HCT116 (cell line): ENCODE results near the gene MSI2. TPM values are rescaled to one million over a fixed set of nuclear protein-coding genes. Genes with fewer than 3 reads are reported as not detected.

Experiments used
- ATAC-seq: fragments of 200-7000 bp; cut with Tn5 transposase; 2 replicates; pipeline ENCODE4 v1.9.1; 2020; ENCODE audit warnings: mild to moderate bottlenecking, moderate library complexity
- BruUV-seq: library from RNA; stranded (reverse); fragments of 400-500 nt; replicated peaks from 2 replicates; lab custom pipeline; 2021; lab: Mats Ljungman, UMichigan
- CTCF ChIA-PET: fragments of 300-600 bp; sonication (Branson Sonifier 250); formaldehyde crosslinking; loops from one replicate; lab custom pipeline; 2021; ENCODE audit warnings: antibody characterized with exemption; lab: Charles Lee
- POLR2A ChIA-PET: fragments of 300-600, 350-600 bp; sonication (Branson Sonifier 250); formaldehyde crosslinking; loops from one replicate; lab custom pipeline; 2021; ENCODE audit warnings: antibody characterized with exemption; lab: Charles Lee
- RAD21 ChIA-PET, 2 experiments: fragments of 300-600 bp; sonication (Branson Sonifier 250); formaldehyde crosslinking; loops; one replicate each; lab custom pipeline; 2023; ENCODE audit warnings: low total read pairs in 2 of 2; ENCODE audit not compliant: uncharacterized antibody in 2 of 2, unreplicated experiment in 2 of 2, low non-redundant PET in 1 of 2; lab: Charles Lee
- DNase-seq: peaks from one replicate; pipeline ENCODE4 v3.0.0-alpha.2; 2010; ENCODE audit warnings: low read depth, low spot score
- H2AFZ ChIP-seq: fragments of 200-600 bp; shearing (Covaris generic), sonication (generic); 2 replicates; pipeline ENCODE4 v1.6.1; 2017; ENCODE audit warnings: low read depth, mixed run types, mixed read lengths, antibody characterized with exemption, low read length; ENCODE audit not compliant: poor library complexity, severe bottlenecking
- H3K27ac ChIP-seq: 2 replicates; pipeline ENCODE4 v1.5.1; 2012; ENCODE audit warnings: low read depth, low read length
- H3K27me3 ChIP-seq: fragments of 200-600 bp; sonication (generic); 2 replicates; pipeline ENCODE4 v1.6.1; 2016; ENCODE audit warnings: mixed run types, low read length, mixed read lengths; ENCODE audit not compliant: insufficient read depth
- H3K36me3 ChIP-seq, 2 experiments: fragments of 200-500 bp in 1 of 2; fragments of 200-600 bp in 1 of 2; sonication (Bioruptor generic) in 1 of 2; sonication (generic) in 1 of 2; 2 replicates each; pipeline versions ENCODE4 v1.5.1 to v1.6.1; 2014 to 2016; ENCODE audit warnings: low read length in 2 of 2, inconsistent platforms in 1 of 2, mixed read lengths in 1 of 2, mixed run types in 1 of 2; ENCODE audit not compliant: insufficient read depth in 2 of 2, control insufficient read depth in 1 of 2
- H3K4me1 ChIP-seq, 2 experiments: fragments of 200-600 bp in 1 of 2; sonication (generic) in 1 of 2; 2 replicates each; pipeline versions ENCODE4 v1.5.1 to v1.6.1; 2012 to 2017; ENCODE audit warnings: low read length in 2 of 2, inconsistent platforms in 1 of 2, mild to moderate bottlenecking in 1 of 2, mixed read lengths in 1 of 2, mixed run types in 1 of 2, moderate library complexity in 1 of 2; ENCODE audit not compliant: insufficient read depth in 2 of 2, control insufficient read depth in 1 of 2
- H3K4me2 ChIP-seq: fragments of 200-600 bp; sonication (generic); 2 replicates; pipeline ENCODE4 v1.6.1; 2017; ENCODE audit warnings: mixed run types, low read length, mixed read lengths
- H3K4me3 ChIP-seq, 2 experiments: fragments of 200-600 bp in 1 of 2; sonication (generic) in 1 of 2; replicated peaks in 1 of 2; 2 replicates each; pipeline ENCODE4 v1.5.1; 2011 to 2016; ENCODE audit warnings: low read length in 2 of 2, control low read depth in 1 of 2, low read depth in 1 of 2, mild to moderate bottlenecking in 1 of 2, mixed read lengths in 1 of 2, mixed run types in 1 of 2
- H3K79me2 ChIP-seq: fragments of 200-600 bp; sonication (generic); 2 replicates; pipeline ENCODE4 v1.6.1; 2017; ENCODE audit warnings: mild to moderate bottlenecking, mixed run types, low read length, moderate library complexity, mixed read lengths; ENCODE audit not compliant: insufficient read depth
- H3K9ac ChIP-seq: fragments of 200-600 bp; sonication (generic); 2 replicates; pipeline ENCODE4 v1.6.1; 2016; ENCODE audit warnings: low read length, mixed read lengths
- H3K9me2 ChIP-seq: fragments of 200-600 bp; sonication (generic), shearing (Covaris generic); 2 replicates; pipeline ENCODE4 v1.6.1; 2017; ENCODE audit warnings: mixed run types, mild to moderate bottlenecking, moderate library complexity; ENCODE audit not compliant: insufficient read depth
- H3K9me3 ChIP-seq, 2 experiments: fragments of 200-500 bp in 1 of 2; fragments of 200-600 bp in 1 of 2; sonication (Bioruptor generic) in 1 of 2; sonication (generic) in 1 of 2; 2 replicates each; pipeline ENCODE4 v1.6.1; 2014 to 2017; ENCODE audit warnings: low read length in 2 of 2, mixed read lengths in 2 of 2, inconsistent platforms in 1 of 2, low read depth in 1 of 2, mild to moderate bottlenecking in 1 of 2, mixed run types in 1 of 2, moderate library complexity in 1 of 2; ENCODE audit not compliant: control insufficient read depth in 1 of 2, insufficient read depth in 1 of 2
- H4K20me1 ChIP-seq: fragments of 200-600 bp; sonication (generic), shearing (Covaris generic); 2 replicates; pipeline ENCODE4 v1.6.1; 2017; ENCODE audit warnings: mixed run types, mild to moderate bottlenecking, moderate library complexity; ENCODE audit not compliant: insufficient read depth
- ATF3 ChIP-seq: IDR thresholded peaks from 2 replicates; pipeline ENCODE4 v1.6.1; 2012
- CBX3 ChIP-seq: IDR thresholded peaks from 2 replicates; pipeline ENCODE4 v1.6.1; 2012; ENCODE audit warnings: low read depth
- CEBPB ChIP-seq: IDR thresholded peaks from 2 replicates; pipeline ENCODE4 v1.6.1; 2012; ENCODE audit warnings: low read depth
- CTCF ChIP-seq, 3 experiments: fragments of 200-600 bp in 1 of 3; sonication (generic) in 1 of 3; IDR thresholded peaks in 2 of 3; conservative IDR thresholded peaks in 1 of 3; 2 replicates each; pipeline ENCODE4 v1.5.1; 2012 to 2017; ENCODE audit warnings: low read depth in 2 of 3, low read length in 2 of 3, antibody characterized with exemption in 1 of 3, borderline replicate concordance in 1 of 3, control low read depth in 1 of 3, mild to moderate bottlenecking in 1 of 3, mixed read lengths in 1 of 3, mixed run types in 1 of 3, moderate library complexity in 1 of 3; ENCODE audit not compliant: insufficient read depth in 1 of 3
- EGR1 ChIP-seq: IDR thresholded peaks from 2 replicates; pipeline ENCODE4 v1.6.1; 2012; ENCODE audit warnings: low read depth
- EZH2 ChIP-seq: fragments of 200-600 bp; sonication (generic); IDR thresholded peaks from 2 replicates; pipeline ENCODE4 v1.6.1; 2017; ENCODE audit warnings: antibody characterized with exemption, mixed run types
- FOSL1 ChIP-seq: IDR thresholded peaks from 2 replicates; pipeline ENCODE4 v1.6.1; 2012; ENCODE audit warnings: low read depth
- JUND ChIP-seq: IDR thresholded peaks from 2 replicates; pipeline ENCODE4 v1.6.1; 2012
- POLR2A ChIP-seq: IDR thresholded peaks from 2 replicates; pipeline ENCODE4 v1.7.0; 2011; ENCODE audit warnings: borderline replicate concordance; ENCODE audit not compliant: insufficient read depth, insufficient read length; ENCODE audit errors: extremely low read depth
- RAD21 ChIP-seq: IDR thresholded peaks from 2 replicates; pipeline ENCODE4 v1.6.1; 2012; ENCODE audit warnings: low read depth, mild to moderate bottlenecking
- SIN3A ChIP-seq: IDR thresholded peaks from 2 replicates; pipeline ENCODE4 v1.6.1; 2012; ENCODE audit warnings: low read depth
- SP1 ChIP-seq: IDR thresholded peaks from 2 replicates; pipeline ENCODE4 v1.6.1; 2012; ENCODE audit warnings: low read depth
- SRF ChIP-seq: IDR thresholded peaks from 2 replicates; pipeline ENCODE4 v1.6.1; 2012; ENCODE audit warnings: low read depth
- TCF7L2 ChIP-seq: IDR thresholded peaks from 2 replicates; pipeline ENCODE4 v1.7.0; 2011; ENCODE audit warnings: borderline replicate concordance, inconsistent platforms; ENCODE audit not compliant: insufficient read depth, insufficient read length; ENCODE audit errors: extremely low read depth
- YY1 ChIP-seq: IDR thresholded peaks from 2 replicates; pipeline ENCODE4 v1.6.1; 2011; ENCODE audit warnings: low read length, low read depth, moderate library complexity, mild to moderate bottlenecking; ENCODE audit not compliant: insufficient replicate concordance; ENCODE audit errors: extremely low read depth
- ZBTB33 ChIP-seq: IDR thresholded peaks from 2 replicates; pipeline ENCODE4 v1.6.1; 2011; ENCODE audit warnings: mild to moderate bottlenecking, low read length, moderate library complexity; ENCODE audit not compliant: insufficient replicate concordance; ENCODE audit errors: extremely low read depth
- ZFX ChIP-seq: fragments of 450-650 bp; IDR thresholded peaks from 2 replicates; pipeline ENCODE4 v1.6.1; 2017
- ZNF274 ChIP-seq: fragments of 200-500 bp; sonication (Bioruptor generic); IDR thresholded peaks from 2 replicates; pipeline ENCODE4 v1.6.1; 2014; ENCODE audit warnings: mild to moderate bottlenecking, low read depth, low read length, inconsistent platforms
- intact Hi-C: fragments of 100-400 bp; cut with micrococcal nuclease; formaldehyde crosslinking; loops from 2 replicates; pipeline ENCODE4 v1.10.0; 2022
- total RNA-seq: library from RNA; stranded (reverse); gene quantifications from one replicate; pipeline ENCODE4 v1.2.1, GENCODE V29; 2021; ENCODE audit not compliant: unreplicated experiment
- TF ChIP-seq, protein P1 (sequence below): IDR thresholded peaks from 2 replicates; pipeline ENCODE4 v1.6.1; 2012
- TF ChIP-seq, protein P2 (sequence below): IDR thresholded peaks from 2 replicates; pipeline ENCODE4 v1.6.1; 2012; ENCODE audit warnings: low read depth

The MSI2 gene
- total RNA-seq, 1 experiment from 2014 or later = 137 TPM

GRCh38 chr17:57206928-57207327 is 49.4 kb upstream of the MSI2 start:
- DNase-seq (no peak), ATAC-seq (no peak)
- no peak overlapping the region for H3K4me2 ChIP-seq
- H2AFZ ChIP-seq = no peak overlapping the region
- ChIA-PET RAD21 (no interaction called here), CTCF (interaction anchor here (1.7 kb wide), 1 partner anchor 36 kb away, joined by 4 read pairs; no protein-coding TSS in a partner anchor), POLR2A (no interaction called here)
- TF ChIP-seq SP1 = no peak
- no peak for TF ChIP-seq ATF3
- TF ChIP-seq CBX3 = no peak
- no peak for TF ChIP-seq SIN3A
- no peak for TF ChIP-seq SRF
- TF ChIP-seq FOSL1 = no peak
- no peak for TF ChIP-seq YY1
- no peak for TF ChIP-seq ZFX
- no peak for TF ChIP-seq ZNF274
- TF ChIP-seq, protein P1, sequence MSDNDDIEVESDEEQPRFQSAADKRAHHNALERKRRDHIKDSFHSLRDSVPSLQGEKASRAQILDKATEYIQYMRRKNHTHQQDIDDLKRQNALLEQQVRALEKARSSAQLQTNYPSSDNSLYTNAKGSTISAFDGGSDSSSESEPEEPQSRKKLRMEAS = no peak
- no peak for TF ChIP-seq JUND
- no peak for TF ChIP-seq ZBTB33
- TF ChIP-seq RAD21 = no peak
- TF ChIP-seq POLR2A = no peak
- TF ChIP-seq CTCF (IDR thresholded peaks at IDR 0.05 in 2 of 3, conservative IDR thresholded peaks at IDR 0.05 in 1 of 3; ENCODE audit: borderline replicate concordance in 1 of 3, insufficient read depth in 1 of 3, low read depth in 2 of 3, low read length in 2 of 3) = no peak
- no peak for TF ChIP-seq EZH2
- no peak for TF ChIP-seq EGR1
- no peak for TF ChIP-seq TCF7L2
- TF ChIP-seq, protein P2, sequence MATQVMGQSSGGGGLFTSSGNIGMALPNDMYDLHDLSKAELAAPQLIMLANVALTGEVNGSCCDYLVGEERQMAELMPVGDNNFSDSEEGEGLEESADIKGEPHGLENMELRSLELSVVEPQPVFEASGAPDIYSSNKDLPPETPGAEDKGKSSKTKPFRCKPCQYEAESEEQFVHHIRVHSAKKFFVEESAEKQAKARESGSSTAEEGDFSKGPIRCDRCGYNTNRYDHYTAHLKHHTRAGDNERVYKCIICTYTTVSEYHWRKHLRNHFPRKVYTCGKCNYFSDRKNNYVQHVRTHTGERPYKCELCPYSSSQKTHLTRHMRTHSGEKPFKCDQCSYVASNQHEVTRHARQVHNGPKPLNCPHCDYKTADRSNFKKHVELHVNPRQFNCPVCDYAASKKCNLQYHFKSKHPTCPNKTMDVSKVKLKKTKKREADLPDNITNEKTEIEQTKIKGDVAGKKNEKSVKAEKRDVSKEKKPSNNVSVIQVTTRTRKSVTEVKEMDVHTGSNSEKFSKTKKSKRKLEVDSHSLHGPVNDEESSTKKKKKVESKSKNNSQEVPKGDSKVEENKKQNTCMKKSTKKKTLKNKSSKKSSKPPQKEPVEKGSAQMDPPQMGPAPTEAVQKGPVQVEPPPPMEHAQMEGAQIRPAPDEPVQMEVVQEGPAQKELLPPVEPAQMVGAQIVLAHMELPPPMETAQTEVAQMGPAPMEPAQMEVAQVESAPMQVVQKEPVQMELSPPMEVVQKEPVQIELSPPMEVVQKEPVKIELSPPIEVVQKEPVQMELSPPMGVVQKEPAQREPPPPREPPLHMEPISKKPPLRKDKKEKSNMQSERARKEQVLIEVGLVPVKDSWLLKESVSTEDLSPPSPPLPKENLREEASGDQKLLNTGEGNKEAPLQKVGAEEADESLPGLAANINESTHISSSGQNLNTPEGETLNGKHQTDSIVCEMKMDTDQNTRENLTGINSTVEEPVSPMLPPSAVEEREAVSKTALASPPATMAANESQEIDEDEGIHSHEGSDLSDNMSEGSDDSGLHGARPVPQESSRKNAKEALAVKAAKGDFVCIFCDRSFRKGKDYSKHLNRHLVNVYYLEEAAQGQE = no peak
- no peak for TF ChIP-seq CEBPB
- H4K20me1 ChIP-seq = no peaks in the 10 kb centered on the region
- H3K79me2 ChIP-seq = no peaks in the 10 kb centered on the region
- peaks cover 7 to 27% of the 10 kb centered on the region in 2 experiments for H3K4me1 ChIP-seq
- H3K4me3 ChIP-seq = no peak overlapping the region
- no peaks in the 10 kb centered on the region for H3K27me3 ChIP-seq
- intact Hi-C loops = no loop called here
- no peak overlapping the region for H3K27ac ChIP-seq
- H3K9me3 ChIP-seq = no peaks in the 10 kb centered on the region
- H3K9me2 ChIP-seq = no peaks in the 10 kb centered on the region
- H3K9ac ChIP-seq = no peak overlapping the region
- H3K36me3 ChIP-seq = no peaks in the 10 kb centered on the region
- no TSS peak for BruUV-seq
